Measurements from ENCODE around the gene TAS2R1.

The TAS2R1 gene, protein sequence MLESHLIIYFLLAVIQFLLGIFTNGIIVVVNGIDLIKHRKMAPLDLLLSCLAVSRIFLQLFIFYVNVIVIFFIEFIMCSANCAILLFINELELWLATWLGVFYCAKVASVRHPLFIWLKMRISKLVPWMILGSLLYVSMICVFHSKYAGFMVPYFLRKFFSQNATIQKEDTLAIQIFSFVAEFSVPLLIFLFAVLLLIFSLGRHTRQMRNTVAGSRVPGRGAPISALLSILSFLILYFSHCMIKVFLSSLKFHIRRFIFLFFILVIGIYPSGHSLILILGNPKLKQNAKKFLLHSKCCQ

DNA sequence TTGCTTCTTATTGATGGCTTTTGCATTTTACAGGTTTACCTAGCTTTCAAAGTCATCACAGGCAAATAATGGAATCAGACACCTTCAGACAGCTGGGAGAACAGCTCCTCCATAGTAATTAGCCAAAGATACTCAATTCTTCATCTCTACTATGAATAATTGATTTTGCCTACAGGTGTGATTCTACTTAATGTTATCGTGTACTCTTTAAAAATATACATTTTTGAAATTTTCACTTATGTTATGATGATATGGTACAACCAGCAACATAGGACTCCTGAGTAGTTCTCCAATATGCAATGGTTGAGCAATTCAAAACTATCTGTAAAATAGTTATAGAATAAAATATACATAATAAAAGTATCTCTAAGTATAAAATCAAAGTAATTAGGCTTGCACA is at the start of gene TAS2R1:
TAS2R1 (minus strand) TSS at position 101 of the 400 bp plus-strand sequence. CDS start 319 bp downstream, outside the sequence.
- in situ Hi-C loops (cut with MboI; ENCODE audit: low sequenced_read_pairs) = no loop called here

GRCh38 chr5:9670371-9670770 is 40.2 kb upstream of the TAS2R1 start:
- in situ Hi-C loops (cut with MboI; ENCODE audit: low sequenced_read_pairs) = no loop called here

DNA sequence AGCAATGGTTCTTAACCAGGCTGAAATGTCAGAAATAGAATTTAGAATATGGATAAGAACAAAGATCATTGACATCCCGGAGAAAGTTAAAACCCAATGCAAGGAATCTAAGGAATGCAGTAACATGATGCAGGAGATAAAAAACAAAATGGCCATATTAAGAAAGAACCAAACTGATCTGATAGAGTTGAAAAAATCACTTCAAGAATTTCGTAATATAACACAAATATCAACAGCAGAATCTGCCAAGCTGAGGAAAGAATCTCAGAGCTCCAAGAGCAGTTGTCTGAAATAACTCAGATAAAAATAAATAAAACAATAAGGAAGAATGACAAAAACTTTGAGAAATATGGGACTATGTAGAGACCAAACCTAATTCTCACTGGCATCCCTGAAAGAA is 37.8 kb upstream of the TAS2R1 start:
- in situ Hi-C loops (cut with MboI; ENCODE audit: low sequenced_read_pairs) = no loop called here

DNA sequence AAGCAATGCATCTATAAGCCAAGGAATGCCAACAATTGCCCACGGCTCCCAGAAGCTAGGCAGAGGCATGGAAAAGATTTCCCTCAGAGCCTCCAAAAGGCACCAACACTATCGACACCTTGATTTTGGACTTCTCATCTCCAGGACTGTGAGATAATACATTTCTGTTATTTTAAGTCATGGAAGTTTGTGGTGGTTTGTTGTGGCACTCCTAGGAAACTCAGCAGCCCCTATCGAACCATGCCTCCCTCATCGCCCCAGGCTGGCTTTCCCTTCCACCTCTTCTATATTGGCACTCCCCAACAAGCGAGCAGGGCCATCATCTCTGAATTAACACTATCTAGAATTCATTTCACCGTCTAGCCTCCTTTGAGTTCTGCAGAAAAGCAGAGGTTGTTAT is 33.7 kb upstream of the TAS2R1 start:
- in situ Hi-C loops (cut with MboI; ENCODE audit: low sequenced_read_pairs) = no loop called here

DNA sequence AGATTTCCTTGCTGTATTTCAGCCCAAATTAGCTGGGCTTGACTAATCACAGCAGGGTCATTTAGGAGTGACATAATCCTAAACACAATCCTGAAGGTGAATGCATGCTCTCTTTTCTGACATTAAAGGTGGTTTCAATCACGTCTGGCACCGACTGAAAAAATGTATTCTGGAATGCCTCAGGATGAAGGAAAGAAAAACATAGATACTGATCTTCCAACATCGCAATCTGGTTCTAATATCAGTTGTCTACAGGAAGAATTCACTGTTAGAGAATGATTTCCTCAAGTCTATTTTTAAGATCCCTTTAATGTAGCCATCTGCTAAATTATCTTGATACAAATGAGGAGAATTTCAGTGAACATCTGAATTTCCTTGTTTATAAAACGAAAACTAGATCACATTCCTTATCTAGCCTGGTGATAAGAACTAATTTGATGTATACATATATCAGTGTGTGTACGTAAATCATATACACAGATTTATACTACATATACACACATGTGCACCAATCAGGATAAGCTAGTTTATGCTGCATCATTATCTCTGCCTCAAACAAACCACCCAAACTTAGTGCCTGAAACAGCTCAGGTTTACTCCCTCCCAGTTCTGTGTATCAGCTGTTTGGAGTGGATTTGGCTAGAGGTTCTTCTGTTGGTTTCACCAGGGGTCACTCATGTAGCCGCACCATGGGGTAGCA is 31.3 kb upstream of the TAS2R1 start:
- in situ Hi-C loops (cut with MboI; ENCODE audit: low sequenced_read_pairs) = no loop called here

GRCh38 chr5:9658706-9659105 is 28.6 kb upstream of the TAS2R1 start:
- in situ Hi-C loops (cut with MboI; ENCODE audit: low sequenced_read_pairs) = no loop called here

- in situ Hi-C loops (cut with MboI; ENCODE audit: low sequenced_read_pairs) = no loop called here
Observed at GRCh38 chr5:9657819-9658218, 27.7 kb upstream of the TAS2R1 start.

DNA sequence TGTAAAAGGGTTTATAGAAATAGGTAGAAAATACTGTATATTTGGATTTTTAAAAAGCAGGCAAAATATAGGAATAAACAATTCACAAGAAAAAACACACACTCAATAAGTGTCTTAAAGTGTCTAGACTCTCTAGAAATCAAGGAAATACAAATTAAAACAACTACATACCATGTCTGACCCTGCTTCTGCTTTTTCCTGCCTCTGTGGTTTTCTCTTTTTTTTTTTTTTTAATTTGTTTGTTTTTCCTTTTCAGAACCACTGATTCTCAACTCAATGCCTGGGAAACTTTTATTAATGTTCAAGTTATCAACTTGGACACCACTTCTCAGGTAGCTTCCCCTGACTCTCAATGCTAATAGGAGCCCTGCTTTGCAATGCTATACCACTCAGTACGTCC is 25.5 kb upstream of the TAS2R1 start:
- in situ Hi-C loops (cut with MboI; ENCODE audit: low sequenced_read_pairs) = no loop called here

GRCh38 chr5:9654886-9655285 is 24.7 kb upstream of the TAS2R1 start:
- in situ Hi-C loops (cut with MboI; ENCODE audit: low sequenced_read_pairs) = no loop called here

DNA sequence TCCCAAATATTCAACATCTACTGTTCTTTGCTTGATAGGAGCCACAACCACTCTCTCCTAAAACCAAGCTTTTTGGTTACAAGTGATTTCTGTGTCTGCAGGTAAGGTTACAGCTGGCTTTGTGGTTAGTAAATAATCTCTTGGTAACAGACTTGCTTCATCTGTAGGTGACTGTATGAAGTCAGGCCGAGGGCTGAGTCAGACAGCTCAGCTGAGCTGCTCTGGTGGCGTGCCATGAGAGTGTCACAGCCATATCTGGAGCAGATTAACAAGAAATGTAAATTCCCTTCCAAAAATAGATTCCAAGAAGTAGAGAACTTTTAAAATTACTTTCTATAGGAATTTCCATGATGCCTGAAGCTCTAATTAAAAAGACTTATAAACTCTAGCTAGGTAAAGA is 23.7 kb upstream of the TAS2R1 start:
- in situ Hi-C loops (cut with MboI; ENCODE audit: low sequenced_read_pairs) = no loop called here

DNA sequence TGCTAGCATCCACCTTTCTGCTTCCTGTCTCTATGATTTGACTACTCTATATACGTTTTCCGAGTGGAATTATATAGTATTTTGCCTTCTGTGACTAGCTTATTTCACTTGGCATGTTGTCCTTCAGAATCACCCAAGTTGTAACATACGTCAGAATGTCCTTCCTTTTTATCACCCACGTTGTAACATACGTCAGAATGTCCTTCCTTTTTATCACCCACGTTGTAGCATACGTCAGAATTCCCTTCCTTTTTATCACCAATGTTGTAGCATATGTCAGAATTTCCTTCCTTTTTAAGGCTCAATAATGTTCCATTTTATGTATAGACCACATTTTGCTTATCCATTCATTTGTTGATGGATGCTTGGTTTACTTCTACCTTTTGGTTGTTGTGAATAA is 22.9 kb upstream of the TAS2R1 start:
- in situ Hi-C loops (cut with MboI; ENCODE audit: low sequenced_read_pairs) = no loop called here

DNA sequence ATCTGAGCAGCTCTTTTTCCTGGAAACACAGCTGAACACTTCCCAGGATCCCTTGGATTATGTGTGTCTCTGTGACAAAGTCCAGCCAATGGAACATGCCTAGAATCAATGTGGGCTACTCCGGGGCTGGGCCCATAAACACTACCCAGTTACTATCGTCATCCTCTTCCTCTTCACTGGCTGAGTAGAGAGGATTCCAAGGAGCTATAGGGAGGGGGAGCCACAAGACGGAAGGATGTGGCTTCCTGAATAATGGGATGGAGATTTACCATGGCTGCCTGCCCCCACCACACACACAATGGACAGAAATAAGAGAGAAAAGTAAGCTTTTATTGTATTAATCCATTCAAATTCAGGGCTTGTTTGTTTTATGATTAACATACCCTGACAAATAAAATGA is 22.1 kb upstream of the TAS2R1 start:
- in situ Hi-C loops (cut with MboI; ENCODE audit: low sequenced_read_pairs) = no loop called here

DNA sequence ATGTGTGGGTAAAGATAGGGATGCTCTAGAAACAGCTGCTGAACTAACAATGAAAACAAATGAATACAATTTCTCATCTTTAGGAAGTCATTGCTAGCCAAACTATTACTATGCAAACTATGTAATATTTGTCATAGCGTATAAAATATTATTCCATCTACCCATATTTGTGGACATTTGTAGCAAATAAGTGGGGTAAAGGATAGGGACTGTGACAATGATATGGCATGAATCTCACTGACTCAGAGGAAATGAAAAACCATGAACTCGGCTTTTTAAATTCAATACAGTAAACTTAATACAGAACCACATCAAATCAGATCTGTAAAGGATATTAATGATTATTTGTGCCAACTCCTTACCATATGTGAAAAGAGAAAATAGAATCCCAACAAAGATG is 16.7 kb upstream of the TAS2R1 start:
- in situ Hi-C loops (cut with MboI; ENCODE audit: low sequenced_read_pairs) = no loop called here

- in situ Hi-C loops (cut with MboI; ENCODE audit: low sequenced_read_pairs) = no loop called here
Observed at GRCh38 chr5:9644630-9645029, 14.5 kb upstream of the TAS2R1 start.

- in situ Hi-C loops (cut with MboI; ENCODE audit: low sequenced_read_pairs) = no loop called here
Observed at GRCh38 chr5:9642621-9643020, 12.5 kb upstream of the TAS2R1 start.

- in situ Hi-C loops (cut with MboI; ENCODE audit: low sequenced_read_pairs) = no loop called here
Observed at GRCh38 chr5:9641806-9642355, 11.7 kb upstream of the TAS2R1 start.

DNA sequence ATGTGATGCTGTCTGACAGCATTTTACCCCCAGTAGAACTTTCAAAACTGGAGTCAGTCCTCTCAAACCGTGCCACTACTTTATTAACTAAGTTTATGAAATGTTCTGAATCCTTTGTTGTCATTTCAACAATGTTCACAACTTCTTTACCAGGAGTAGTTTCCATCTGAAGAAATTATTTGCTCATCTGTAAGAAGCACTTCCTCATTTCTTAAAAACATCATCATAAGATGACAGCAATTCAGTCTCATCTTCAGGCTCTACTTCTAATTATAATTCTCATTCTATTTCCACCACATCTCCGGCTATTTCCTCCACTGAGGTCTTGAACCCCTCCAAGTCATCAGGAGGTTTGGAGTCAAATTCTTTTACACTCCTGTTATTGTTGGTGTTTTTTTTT is 2.3 kb upstream of the TAS2R1 start:
- in situ Hi-C loops (cut with MboI; ENCODE audit: low sequenced_read_pairs) = no loop called here

- in situ Hi-C loops (cut with MboI; ENCODE audit: low sequenced_read_pairs) = no loop called here
Observed at GRCh38 chr5:9627541-9627940, 2.6 kb downstream of the TAS2R1 start.

- in situ Hi-C loops (cut with MboI; ENCODE audit: low sequenced_read_pairs) = no loop called here
Observed at GRCh38 chr5:9626955-9627354, 3.2 kb downstream of the TAS2R1 start.

DNA sequence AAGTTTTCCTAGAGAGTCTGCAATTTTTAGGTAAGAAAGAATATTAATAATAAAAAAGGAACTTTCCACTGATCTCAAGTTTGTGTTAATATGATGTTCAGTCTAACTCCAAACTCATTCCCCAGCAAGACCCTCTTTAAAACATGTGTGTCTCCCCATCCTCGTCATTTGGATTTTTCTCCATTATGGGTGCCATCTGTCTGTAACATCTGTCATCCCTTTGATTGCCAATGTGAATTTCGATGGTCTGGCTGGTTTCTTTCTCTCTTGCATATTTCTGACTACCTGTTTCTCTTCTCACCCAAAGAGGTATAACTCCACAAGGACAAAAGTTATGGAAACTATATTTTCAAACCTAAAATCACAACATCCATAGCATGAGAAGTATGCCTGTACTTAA is 4.4 kb downstream of the TAS2R1 start:
- in situ Hi-C loops (cut with MboI; ENCODE audit: low sequenced_read_pairs) = no loop called here

DNA sequence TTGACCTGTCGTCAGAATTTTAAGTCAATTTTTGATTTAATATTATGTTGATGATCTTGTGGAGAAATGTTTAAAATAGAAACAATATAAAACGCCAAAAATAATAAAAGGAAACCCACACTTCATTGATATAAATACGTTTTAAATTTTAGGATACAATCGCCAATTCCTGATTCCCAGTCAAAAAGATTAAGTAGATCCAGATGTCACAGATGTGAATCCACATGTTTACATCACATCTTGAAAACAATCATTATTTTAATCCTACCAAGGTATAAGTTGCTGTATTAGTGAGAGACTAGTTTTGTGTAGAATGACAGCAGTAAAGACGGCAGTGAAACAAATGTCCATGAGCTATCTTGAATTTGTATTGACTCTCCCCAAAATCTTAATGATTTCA is 4.9 kb downstream of the TAS2R1 start:
- in situ Hi-C loops (cut with MboI; ENCODE audit: low sequenced_read_pairs) = no loop called here

DNA sequence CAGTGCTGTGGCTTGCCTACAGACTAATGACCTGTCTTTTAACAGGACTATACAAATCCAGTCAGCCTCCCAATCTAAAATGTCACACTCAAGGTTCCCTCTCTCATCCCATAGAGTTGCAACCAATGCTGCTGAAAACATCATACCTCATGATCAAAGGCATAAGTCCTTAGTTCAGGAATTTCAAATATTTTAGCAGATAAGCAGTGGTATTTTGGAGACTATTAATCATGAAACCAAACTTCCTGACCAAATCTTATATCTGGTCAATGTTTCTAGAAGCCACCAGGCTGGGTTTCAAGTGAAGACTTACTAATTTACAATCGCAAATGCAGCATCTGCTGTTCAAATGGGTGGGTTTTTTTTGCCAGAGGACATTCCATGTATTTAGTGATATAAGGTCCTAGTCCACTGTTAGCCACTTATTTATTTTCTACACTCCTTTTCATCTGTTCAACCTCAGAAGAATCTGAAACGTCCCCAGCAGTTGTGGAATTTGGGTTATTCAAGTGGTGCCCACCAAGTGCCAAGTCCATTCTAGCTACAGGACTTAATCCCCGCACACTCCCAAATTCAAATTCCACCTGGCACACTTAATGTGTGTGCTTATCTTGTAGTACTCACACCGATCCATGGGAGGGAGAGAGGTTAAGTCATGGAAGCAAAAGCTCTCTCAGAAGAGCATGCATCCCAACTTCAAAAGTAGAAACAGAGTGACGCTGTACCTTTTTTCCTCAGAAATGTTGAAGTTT is 5.8 kb downstream of the TAS2R1 start:
- in situ Hi-C loops (cut with MboI; ENCODE audit: low sequenced_read_pairs) = no loop called here
